ENCODE results near the gene TBC1D2B.

Gene TBC1D2B

DNA sequence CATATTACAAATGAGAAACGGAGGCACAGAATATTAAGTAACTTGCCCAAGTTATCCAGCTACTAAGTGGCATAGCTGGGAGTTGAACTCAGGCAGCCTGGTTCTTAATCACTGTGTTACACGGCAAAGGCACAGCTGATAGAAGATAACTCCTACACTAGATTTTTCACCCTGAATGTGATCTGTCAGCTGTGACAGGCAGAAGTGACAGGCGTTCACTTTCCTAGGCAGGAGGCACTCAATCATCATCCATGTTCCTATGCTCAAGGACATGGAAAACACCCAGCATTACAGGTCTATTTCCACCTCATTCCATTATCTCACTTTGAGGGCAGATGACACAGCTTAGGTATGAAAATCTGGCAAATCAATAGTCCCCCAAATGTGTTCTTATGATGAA lies 35.6 kb downstream of the TBC1D2B start:
- Histone ChIP-seq H3K36me3 (ENCODE audit: control insufficient read depth in 2 of 2, insufficient read depth in 2 of 2, low read length in 2 of 2) (peaks cover 8 to 22% of the 10 kb centered on the region in 2 donors), H3K4me3 (ENCODE audit: low read length in 2 of 2) (no peak overlapping the region), H3K9me3 (ENCODE audit: control insufficient read depth in 2 of 2, low read length in 2 of 2) (no peaks in the 10 kb centered on the region), H3K27ac (ENCODE audit: low read length) (no peak overlapping the region), H3K4me1 (ENCODE audit: control insufficient read depth, insufficient read depth, low read length) (peaks cover 11% of the 10 kb centered on the region), H3K9ac (ENCODE audit: low read length in 2 of 2) (no peak overlapping the region), H3K27me3 (ENCODE audit: control insufficient read depth in 1 of 2, insufficient read depth in 2 of 2, low read length in 2 of 2) (no peaks in the 10 kb centered on the region)

GRCh38 chr15:78040653-78041244 lies 36.8 kb downstream of the TBC1D2B start:
- Histone ChIP-seq H3K27me3 (ENCODE audit: control insufficient read depth in 1 of 2, insufficient read depth in 2 of 2, low read length in 2 of 2) (no peaks in the 10 kb centered on the region), H3K4me1 (ENCODE audit: control insufficient read depth, insufficient read depth, low read length) (peaks cover 7% of the 10 kb centered on the region), H3K36me3 (ENCODE audit: control insufficient read depth in 2 of 2, insufficient read depth in 2 of 2, low read length in 2 of 2) (peaks cover 8 to 24% of the 10 kb centered on the region in 2 donors), H3K9ac (ENCODE audit: low read length in 2 of 2) (no peak overlapping the region), H3K9me3 (ENCODE audit: control insufficient read depth in 2 of 2, low read length in 2 of 2) (no peaks in the 10 kb centered on the region), H3K4me3 (ENCODE audit: low read length in 2 of 2) (no peak overlapping the region), H3K27ac (ENCODE audit: low read length) (no peak overlapping the region)

- Histone ChIP-seq H3K4me3 (ENCODE audit: low read length in 2 of 2) (no peak overlapping the region), H3K9ac (ENCODE audit: low read length in 2 of 2) (no peak overlapping the region), H3K4me1 (ENCODE audit: control insufficient read depth, insufficient read depth, low read length) (peaks cover 20% of the 10 kb centered on the region), H3K27me3 (ENCODE audit: control insufficient read depth in 1 of 2, insufficient read depth in 2 of 2, low read length in 2 of 2) (no peaks in the 10 kb centered on the region), H3K36me3 (ENCODE audit: control insufficient read depth in 2 of 2, insufficient read depth in 2 of 2, low read length in 2 of 2) (peaks cover 0 to 19% of the 10 kb centered on the region in 2 donors), H3K27ac (ENCODE audit: low read length) (no peak overlapping the region), H3K9me3 (ENCODE audit: control insufficient read depth in 2 of 2, low read length in 2 of 2) (no peaks in the 10 kb centered on the region)
Observed at GRCh38 chr15:78038585-78039247, 38.8 kb downstream of the TBC1D2B start.

DNA sequence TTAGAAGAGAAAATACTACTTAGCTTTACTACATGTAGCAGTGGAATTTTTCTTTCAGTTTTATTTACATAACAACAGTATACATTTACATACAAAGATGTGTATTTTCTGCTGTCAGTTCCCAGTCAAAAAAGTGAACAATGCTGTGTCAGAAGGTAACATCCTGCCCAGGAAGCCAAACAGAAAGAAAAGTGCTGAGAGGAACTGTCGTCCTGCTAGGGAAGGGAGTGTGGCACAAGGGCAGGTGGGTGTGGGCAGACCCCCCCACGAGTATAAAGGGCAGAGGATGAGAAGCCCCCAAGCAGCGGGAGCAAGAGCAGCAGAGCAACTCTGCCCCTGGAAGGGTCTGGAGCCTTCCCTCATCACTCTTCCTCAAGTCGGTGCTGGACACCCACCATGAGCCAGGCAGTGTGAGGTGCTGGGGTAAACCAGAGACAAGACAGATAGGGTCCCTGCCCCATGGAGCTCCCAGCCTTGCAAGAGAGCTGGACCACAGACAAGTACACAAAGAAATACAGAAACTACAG lies 39.7 kb downstream of the TBC1D2B start:
- no peaks in the 10 kb centered on the region for H3K9me3 ChIP-seq (ENCODE audit: control insufficient read depth in 2 of 2, low read length in 2 of 2)
- H3K36me3 ChIP-seq (ENCODE audit: control insufficient read depth in 2 of 2, insufficient read depth in 2 of 2, low read length in 2 of 2) = peaks cover 0 to 18% of the 10 kb centered on the region in 2 donors
- no peak overlapping the region for H3K4me3 ChIP-seq (ENCODE audit: low read length in 2 of 2)
- H3K9ac ChIP-seq (ENCODE audit: low read length in 2 of 2) = no peak overlapping the region
- H3K27ac ChIP-seq (ENCODE audit: low read length) = no peak overlapping the region
- H3K4me1 ChIP-seq (ENCODE audit: control insufficient read depth, insufficient read depth, low read length) = peaks cover 20% of the 10 kb centered on the region
- H3K27me3 ChIP-seq (ENCODE audit: control insufficient read depth in 1 of 2, insufficient read depth in 2 of 2, low read length in 2 of 2) = no peaks in the 10 kb centered on the region

GRCh38 chr15:78037328-78037727 lies 40.2 kb downstream of the TBC1D2B start:
- Histone ChIP-seq H3K27ac (ENCODE audit: low read length) (no peak overlapping the region), H3K4me3 (ENCODE audit: low read length in 2 of 2) (no peak overlapping the region), H3K9me3 (ENCODE audit: control insufficient read depth in 2 of 2, low read length in 2 of 2) (no peaks in the 10 kb centered on the region), H3K4me1 (ENCODE audit: control insufficient read depth, insufficient read depth, low read length) (peaks cover 20% of the 10 kb centered on the region), H3K9ac (ENCODE audit: low read length in 2 of 2) (no peak overlapping the region), H3K27me3 (ENCODE audit: control insufficient read depth in 1 of 2, insufficient read depth in 2 of 2, low read length in 2 of 2) (no peaks in the 10 kb centered on the region), H3K36me3 (ENCODE audit: control insufficient read depth in 2 of 2, insufficient read depth in 2 of 2, low read length in 2 of 2) (peaks cover 0 to 13% of the 10 kb centered on the region in 2 donors)

GRCh38 chr15:78035861-78036476 lies 41.5 kb downstream of the TBC1D2B start:
- Histone ChIP-seq H3K4me3 (ENCODE audit: low read length in 2 of 2) (no peak overlapping the region), H3K9me3 (ENCODE audit: control insufficient read depth in 2 of 2, low read length in 2 of 2) (no peaks in the 10 kb centered on the region), H3K27me3 (ENCODE audit: control insufficient read depth in 1 of 2, insufficient read depth in 2 of 2, low read length in 2 of 2) (no peaks in the 10 kb centered on the region), H3K9ac (ENCODE audit: low read length in 2 of 2) (peak overlapping the region in 1 of 2 donors; percentile 9), H3K36me3 (ENCODE audit: control insufficient read depth in 2 of 2, insufficient read depth in 2 of 2, low read length in 2 of 2) (peaks cover 0 to 7% of the 10 kb centered on the region in 2 donors), H3K27ac (ENCODE audit: low read length) (peak overlapping the region; percentile 85), H3K4me1 (ENCODE audit: control insufficient read depth, insufficient read depth, low read length) (peaks cover 20% of the 10 kb centered on the region)

DNA sequence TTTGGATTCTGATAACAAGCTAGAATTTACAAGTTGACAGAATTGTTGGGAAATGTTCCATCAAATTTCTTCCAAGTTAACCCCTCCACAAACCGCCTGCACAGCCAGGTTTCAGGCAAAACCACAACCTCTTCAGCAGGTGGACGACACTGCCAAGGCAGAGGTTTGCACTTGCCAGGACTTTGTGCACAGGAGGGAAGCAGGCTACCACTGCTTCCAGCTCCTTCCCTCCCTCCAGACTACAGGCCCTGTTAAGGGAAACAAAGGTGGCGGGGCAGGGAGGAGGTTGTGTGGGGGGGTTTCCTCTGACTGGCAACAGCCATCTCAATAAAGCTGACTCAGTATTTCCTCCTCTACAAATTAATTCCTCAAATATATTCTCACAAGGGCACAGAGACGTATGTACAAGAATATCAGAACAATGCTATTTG lies 42.2 kb downstream of the TBC1D2B start:
- Histone ChIP-seq H3K9ac (ENCODE audit: low read length in 2 of 2) (peak overlapping the region; percentile 49 to 64), H3K27ac (ENCODE audit: low read length) (peak overlapping the region; percentile 85), H3K27me3 (ENCODE audit: control insufficient read depth in 1 of 2, insufficient read depth in 2 of 2, low read length in 2 of 2) (no peaks in the 10 kb centered on the region), H3K4me3 (ENCODE audit: low read length in 2 of 2) (peak overlapping the region; percentile 56 to 62), H3K4me1 (ENCODE audit: control insufficient read depth, insufficient read depth, low read length) (peaks cover 20% of the 10 kb centered on the region), H3K9me3 (ENCODE audit: control insufficient read depth in 2 of 2, low read length in 2 of 2) (no peaks in the 10 kb centered on the region), H3K36me3 (ENCODE audit: control insufficient read depth in 2 of 2, insufficient read depth in 2 of 2, low read length in 2 of 2) (peaks cover 0 to 7% of the 10 kb centered on the region in 2 donors)

GRCh38 chr15:78034495-78035191 lies 42.9 kb downstream of the TBC1D2B start:
- peaks cover 0 to 7% of the 10 kb centered on the region in 2 donors for H3K36me3 ChIP-seq (ENCODE audit: control insufficient read depth in 2 of 2, insufficient read depth in 2 of 2, low read length in 2 of 2)
- H3K9me3 ChIP-seq (ENCODE audit: control insufficient read depth in 2 of 2, low read length in 2 of 2) = no peaks in the 10 kb centered on the region
- H3K4me1 ChIP-seq (ENCODE audit: control insufficient read depth, insufficient read depth, low read length) = peaks cover 20% of the 10 kb centered on the region
- H3K27me3 ChIP-seq (ENCODE audit: control insufficient read depth in 1 of 2, insufficient read depth in 2 of 2, low read length in 2 of 2) = no peaks in the 10 kb centered on the region
- peak overlapping the region; percentile 85 for H3K27ac ChIP-seq (ENCODE audit: low read length)
- H3K9ac ChIP-seq (ENCODE audit: low read length in 2 of 2) = peak overlapping the region; percentile 49 to 64
- peak overlapping the region; percentile 56 to 62 for H3K4me3 ChIP-seq (ENCODE audit: low read length in 2 of 2)

- H3K27me3 ChIP-seq (ENCODE audit: control insufficient read depth in 1 of 2, insufficient read depth in 2 of 2, low read length in 2 of 2) = no peaks in the 10 kb centered on the region
- H3K36me3 ChIP-seq (ENCODE audit: control insufficient read depth in 2 of 2, insufficient read depth in 2 of 2, low read length in 2 of 2) = peaks cover 0 to 7% of the 10 kb centered on the region in 2 donors
- peaks cover 20% of the 10 kb centered on the region for H3K4me1 ChIP-seq (ENCODE audit: control insufficient read depth, insufficient read depth, low read length)
- no peaks in the 10 kb centered on the region for H3K9me3 ChIP-seq (ENCODE audit: control insufficient read depth in 2 of 2, low read length in 2 of 2)
- peak overlapping the region; percentile 85 for H3K27ac ChIP-seq (ENCODE audit: low read length)
- H3K9ac ChIP-seq (ENCODE audit: low read length in 2 of 2) = no peak overlapping the region
- H3K4me3 ChIP-seq (ENCODE audit: low read length in 2 of 2) = no peak overlapping the region
Observed at GRCh38 chr15:78033864-78034263, 43.6 kb downstream of the TBC1D2B start.

DNA sequence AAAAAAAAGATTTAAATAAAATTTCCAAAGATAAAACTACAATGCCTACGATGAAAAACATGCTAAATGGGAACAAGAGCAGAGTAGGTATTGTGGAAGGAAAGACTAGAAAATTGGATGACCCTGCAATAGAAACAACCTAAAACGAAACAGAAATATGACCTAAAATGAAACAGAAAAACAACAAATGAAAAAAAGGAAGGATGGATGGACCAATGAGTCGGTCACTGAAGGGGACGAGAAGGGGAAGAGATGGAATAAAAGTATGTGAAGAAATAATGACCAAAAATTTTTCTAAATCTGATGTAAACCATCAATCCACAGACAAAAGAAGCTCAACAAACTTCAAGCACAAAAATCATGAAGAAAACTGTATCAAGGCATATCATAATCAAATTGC lies 44.8 kb downstream of the TBC1D2B start:
- H3K36me3 ChIP-seq (ENCODE audit: control insufficient read depth in 2 of 2, insufficient read depth in 2 of 2, low read length in 2 of 2) = peaks cover under 1 to 11% of the 10 kb centered on the region in 2 donors
- no peaks in the 10 kb centered on the region for H3K9me3 ChIP-seq (ENCODE audit: control insufficient read depth in 2 of 2, low read length in 2 of 2)
- no peak overlapping the region for H3K9ac ChIP-seq (ENCODE audit: low read length in 2 of 2)
- no peaks in the 10 kb centered on the region for H3K27me3 ChIP-seq (ENCODE audit: control insufficient read depth in 1 of 2, insufficient read depth in 2 of 2, low read length in 2 of 2)
- peaks cover 20% of the 10 kb centered on the region for H3K4me1 ChIP-seq (ENCODE audit: control insufficient read depth, insufficient read depth, low read length)
- H3K4me3 ChIP-seq (ENCODE audit: low read length in 2 of 2) = no peak overlapping the region
- H3K27ac ChIP-seq (ENCODE audit: low read length) = no peak overlapping the region

Measured in stomach smooth muscle (tissue), 2 donors.